Chondrocyte (in vitro differentiated cells): ENCODE measurements around the gene CYTH3. TPM values are rescaled to one million over a fixed set of nuclear protein-coding genes. Genes with fewer than 3 reads are reported as not detected.

ENCODE experiments used
- DNase-seq: peaks from one replicate; pipeline ENCODE4 v3.0.0; 2021; ENCODE audit warnings: mixed read lengths, low spot score
- H3K27ac Mint-ChIP-seq: one replicate; pipeline ENCODE4 v1.8.0; 2021; ENCODE audit warnings: mild to moderate bottlenecking, moderate library complexity, mixed read lengths; ENCODE audit not compliant: unreplicated experiment
- H3K27me3 Mint-ChIP-seq: 2 replicates; pipeline ENCODE4 v1.8.0; 2021; ENCODE audit warnings: low read depth, mixed read lengths
- H3K36me3 Mint-ChIP-seq: 2 replicates; pipeline ENCODE4 v1.8.0; 2021; ENCODE audit warnings: low read depth, mixed read lengths
- H3K4me1 Mint-ChIP-seq: 2 replicates; pipeline ENCODE4 v1.8.0; 2021; ENCODE audit warnings: low read depth, mild to moderate bottlenecking, mixed read lengths
- H3K4me3 Mint-ChIP-seq: one replicate; pipeline ENCODE4 v1.8.0; 2021; ENCODE audit warnings: mild to moderate bottlenecking, moderate library complexity, mixed read lengths; ENCODE audit not compliant: unreplicated experiment
- H3K9me3 Mint-ChIP-seq: 2 replicates; pipeline ENCODE4 v1.8.0; 2021; ENCODE audit warnings: low read depth, mixed read lengths
- CTCF ChIP-seq: fragments of 200-600 bp; sonication (generic); IDR thresholded peaks from 2 replicates; pipeline ENCODE4 v1.5.0; 2021; ENCODE audit warnings: antibody characterized with exemption, mild to moderate bottlenecking, moderate library complexity
- total RNA-seq: library from RNA; stranded (reverse); gene quantifications from 3 replicates; pipeline ENCODE4 v1.2.1, GENCODE V29; 2021

CYTH3 gene
- total RNA-seq, 1 donor from 2014 or later, result 58.4 TPM

GRCh38 chr7:6209340-6209739 lies 63.1 kb downstream of the CYTH3 start:
- DNase-seq, result no peak
- Mint-ChIP-seq H3K27me3 (no peaks in the 10 kb centered on the region), H3K4me3 (no peak overlapping the region), H3K36me3 (peaks cover 3% of the 10 kb centered on the region), H3K4me1 (peaks cover 41% of the 10 kb centered on the region), H3K27ac (no peak overlapping the region), H3K9me3 (peaks cover 4% of the 10 kb centered on the region)
- TF ChIP-seq CTCF, result no peak

- H3K27me3 Mint-ChIP-seq, result no peaks in the 10 kb centered on the region
- TF ChIP-seq CTCF, result no peak
- peaks cover 3% of the 10 kb centered on the region for H3K36me3 Mint-ChIP-seq
Measured at GRCh38 chr7:6208573-6209328, 63.7 kb downstream of the CYTH3 start.

GRCh38 chr7:6205971-6206660 lies 66.3 kb downstream of the CYTH3 start:
- Mint-ChIP-seq H3K27me3 (no peaks in the 10 kb centered on the region), H3K27ac (peak overlapping the region; percentile 9), H3K4me3 (no peak overlapping the region)

More at GRCh38 chr7:6208573-6209328, 63.7 kb downstream of the CYTH3 start:
- peaks cover 4% of the 10 kb centered on the region for H3K9me3 Mint-ChIP-seq
- no peak overlapping the region for H3K4me3 Mint-ChIP-seq
- no peak for DNase-seq
- H3K27ac Mint-ChIP-seq, result no peak overlapping the region
- peaks cover 45% of the 10 kb centered on the region for H3K4me1 Mint-ChIP-seq

GRCh38 chr7:6203381-6203780 lies 69.0 kb downstream of the CYTH3 start:
- H3K27me3 Mint-ChIP-seq, result no peaks in the 10 kb centered on the region
- TF ChIP-seq CTCF, result no peak
- no peak overlapping the region for H3K27ac Mint-ChIP-seq
- DNase-seq, result no peak
- no peak overlapping the region for H3K4me3 Mint-ChIP-seq
- H3K36me3 Mint-ChIP-seq, result peaks cover 3% of the 10 kb centered on the region
- H3K4me1 Mint-ChIP-seq, result peaks cover 78% of the 10 kb centered on the region
- H3K9me3 Mint-ChIP-seq, result no peaks in the 10 kb centered on the region

More at GRCh38 chr7:6205971-6206660, 66.3 kb downstream of the CYTH3 start:
- Mint-ChIP-seq H3K4me1 (peaks cover 64% of the 10 kb centered on the region), H3K9me3 (no peaks in the 10 kb centered on the region), H3K36me3 (peaks cover 3% of the 10 kb centered on the region)
- TF ChIP-seq CTCF, result no peak
- no peak for DNase-seq

- peaks cover 77% of the 10 kb centered on the region for H3K4me1 Mint-ChIP-seq
- peak overlapping the region; percentile 65 for H3K27ac Mint-ChIP-seq
- H3K9me3 Mint-ChIP-seq, result no peaks in the 10 kb centered on the region
- TF ChIP-seq CTCF, result no peak
- DNase-seq, result no peak
- no peaks in the 10 kb centered on the region for H3K27me3 Mint-ChIP-seq
- H3K36me3 Mint-ChIP-seq, result peaks cover 3% of the 10 kb centered on the region
- no peak overlapping the region for H3K4me3 Mint-ChIP-seq
Measured at GRCh38 chr7:6202117-6202516, 70.3 kb downstream of the CYTH3 start.
